Stimulated activated CD4-positive, alpha-beta T cell treated with anti-CD3 and anti-CD28 coated beads, Interleukin-4, amount 100 ng/mL, for 1 hour (primary cell): ENCODE measurements around the gene COL27A1.

Source experiments
- DNase-seq: peaks from one replicate; pipeline ENCODE4 v3.0.0-alpha.2; 2020

COL27A1 gene

GRCh38 chr9:114249424-114250234, 94.3 kb downstream of the COL27A1 start:
- DNase-seq: no peak

- DNase-seq: no peak
These were observed 94.9 kb downstream of the COL27A1 start for GRCh38 chr9:114250235-114250568.

GRCh38 chr9:114250648-114251047, 95.3 kb downstream of the COL27A1 start:
- no peak for DNase-seq

GRCh38 chr9:114252394-114252793, 97.1 kb downstream of the COL27A1 start:
- no peak for DNase-seq

GRCh38 chr9:114256827-114257328, 101.5 kb downstream of the COL27A1 start:
- DNase-seq: no peak

- DNase-seq: no peak
These were observed 102.9 kb downstream of the COL27A1 start for GRCh38 chr9:114258218-114258617.

DNA sequence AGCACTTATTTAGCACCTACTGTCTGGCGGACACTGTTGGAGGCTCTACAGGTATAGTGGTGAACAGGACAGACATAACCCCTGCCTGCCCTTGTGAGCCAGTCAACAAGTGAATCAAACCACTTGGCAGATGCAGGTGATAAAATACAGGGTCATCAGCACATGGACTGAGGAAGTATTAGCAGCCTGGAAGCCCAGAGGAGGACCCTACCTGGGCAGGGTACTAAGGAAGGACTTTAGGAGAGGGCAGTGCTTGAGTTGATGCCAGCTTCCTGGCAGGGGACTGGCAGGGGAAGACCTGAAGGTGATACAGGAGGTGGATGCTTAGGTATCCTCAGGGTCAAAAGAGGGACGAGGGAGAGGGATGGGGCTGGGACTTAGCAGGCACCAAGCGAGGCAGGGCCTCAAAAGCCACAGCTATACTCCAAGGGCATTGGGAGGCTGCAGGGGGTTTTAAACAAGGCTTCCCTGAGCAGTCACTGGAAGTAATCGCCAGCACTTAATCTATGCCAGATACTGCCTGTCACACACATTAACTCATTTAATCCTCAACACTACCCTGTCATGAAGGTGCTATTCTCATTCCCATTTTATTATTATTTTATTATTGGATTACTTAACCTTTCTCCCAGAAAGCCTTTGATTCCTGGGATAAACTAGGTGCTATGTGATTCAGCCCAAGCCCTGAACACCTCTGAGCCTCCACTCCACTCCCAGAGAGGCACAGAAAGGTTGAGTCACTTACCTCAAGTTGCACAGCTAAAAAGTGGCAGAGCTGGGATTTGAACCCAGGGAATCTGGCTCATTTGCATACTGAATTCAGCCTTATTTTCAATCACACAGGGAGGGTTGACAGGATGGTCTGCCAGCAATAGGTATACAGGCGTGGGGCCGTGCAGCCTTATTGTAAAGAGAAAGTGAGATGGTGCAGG, 103.8 kb downstream of the COL27A1 start:
- DNase-seq: no peak

- no peak for DNase-seq
These were observed 104.6 kb downstream of the COL27A1 start for GRCh38 chr9:114259798-114260523.

GRCh38 chr9:114261026-114261425, 105.7 kb downstream of the COL27A1 start:
- DNase-seq: no peak

DNA sequence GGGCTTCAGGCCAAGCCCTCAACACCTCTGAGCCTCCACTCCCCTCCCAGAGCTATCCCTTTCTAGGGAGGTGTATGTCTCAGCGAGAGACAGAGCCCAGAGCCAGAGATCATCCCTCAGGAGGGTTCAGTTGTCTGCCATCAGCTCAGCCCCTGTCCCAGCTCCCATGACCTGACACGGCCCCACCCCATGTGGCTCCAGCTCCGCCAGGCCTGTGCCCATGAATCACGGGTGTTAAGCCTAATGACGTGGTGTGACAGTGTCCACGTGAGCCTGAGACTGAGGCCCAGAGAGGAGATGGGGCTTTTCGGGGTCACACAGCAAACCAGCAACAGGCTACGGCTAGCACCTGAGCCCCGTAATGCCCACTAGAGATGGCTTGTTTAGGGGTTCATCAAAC, 106.7 kb downstream of the COL27A1 start:
- no peak for DNase-seq

DNA sequence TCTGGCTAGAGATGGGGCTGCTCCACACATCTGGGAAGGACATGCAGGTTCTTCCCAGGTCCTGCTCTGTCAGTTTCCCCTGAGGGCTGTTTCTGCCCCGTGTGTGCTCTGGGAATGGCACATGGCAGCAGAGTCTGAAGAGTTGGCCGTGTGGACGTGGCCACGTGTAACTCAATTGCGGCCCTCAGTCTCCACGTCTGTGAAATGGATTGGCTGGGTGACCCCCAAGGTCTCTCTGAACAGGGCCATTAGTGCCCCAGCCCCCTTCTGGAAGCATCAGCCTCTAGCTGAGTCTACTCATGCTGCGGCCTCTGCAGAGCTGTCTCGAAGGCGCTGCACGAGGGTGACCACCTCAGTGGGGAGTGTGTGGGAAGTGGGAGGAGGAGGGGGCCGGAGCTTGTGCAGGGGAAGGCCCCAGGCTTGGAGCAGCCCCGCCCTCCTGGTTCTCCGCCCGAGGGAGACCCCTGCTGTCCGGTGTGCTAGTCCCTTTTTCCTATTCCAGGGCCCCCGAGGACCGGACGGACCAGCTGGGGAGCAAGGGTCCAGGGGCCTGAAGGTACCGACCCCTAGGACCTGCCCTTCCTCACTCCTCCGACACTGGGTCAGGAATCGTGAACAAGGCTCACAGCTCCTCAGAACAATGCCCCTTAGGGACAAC, 108.6 kb downstream of the COL27A1 start:
- no peak for DNase-seq

- no peak for DNase-seq
These were observed 109.6 kb downstream of the COL27A1 start for GRCh38 chr9:114264806-114265550.

- no peak for DNase-seq
These were observed 111.6 kb downstream of the COL27A1 start for GRCh38 chr9:114266969-114267368.

DNA sequence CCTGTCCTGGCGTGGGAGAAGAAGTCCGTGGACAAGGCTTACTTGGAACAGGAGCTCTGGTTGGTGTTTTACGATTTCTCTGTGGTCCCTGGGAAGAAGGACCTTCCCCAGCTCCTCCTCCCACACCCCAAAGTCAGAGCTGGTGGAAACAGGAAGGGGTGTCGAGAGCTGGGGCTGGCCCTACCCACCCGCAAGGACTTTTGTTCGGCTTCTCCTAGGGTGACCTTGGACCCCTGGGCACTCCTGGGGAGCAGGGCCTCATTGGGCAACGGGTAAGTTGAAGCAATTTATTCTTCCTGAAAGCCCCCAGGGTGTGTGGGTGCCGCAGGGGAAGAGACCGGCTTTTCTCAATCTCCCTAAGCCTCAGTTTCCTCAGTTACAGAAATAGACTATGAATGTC, 113.7 kb downstream of the COL27A1 start:
- DNase-seq: no peak

DNA sequence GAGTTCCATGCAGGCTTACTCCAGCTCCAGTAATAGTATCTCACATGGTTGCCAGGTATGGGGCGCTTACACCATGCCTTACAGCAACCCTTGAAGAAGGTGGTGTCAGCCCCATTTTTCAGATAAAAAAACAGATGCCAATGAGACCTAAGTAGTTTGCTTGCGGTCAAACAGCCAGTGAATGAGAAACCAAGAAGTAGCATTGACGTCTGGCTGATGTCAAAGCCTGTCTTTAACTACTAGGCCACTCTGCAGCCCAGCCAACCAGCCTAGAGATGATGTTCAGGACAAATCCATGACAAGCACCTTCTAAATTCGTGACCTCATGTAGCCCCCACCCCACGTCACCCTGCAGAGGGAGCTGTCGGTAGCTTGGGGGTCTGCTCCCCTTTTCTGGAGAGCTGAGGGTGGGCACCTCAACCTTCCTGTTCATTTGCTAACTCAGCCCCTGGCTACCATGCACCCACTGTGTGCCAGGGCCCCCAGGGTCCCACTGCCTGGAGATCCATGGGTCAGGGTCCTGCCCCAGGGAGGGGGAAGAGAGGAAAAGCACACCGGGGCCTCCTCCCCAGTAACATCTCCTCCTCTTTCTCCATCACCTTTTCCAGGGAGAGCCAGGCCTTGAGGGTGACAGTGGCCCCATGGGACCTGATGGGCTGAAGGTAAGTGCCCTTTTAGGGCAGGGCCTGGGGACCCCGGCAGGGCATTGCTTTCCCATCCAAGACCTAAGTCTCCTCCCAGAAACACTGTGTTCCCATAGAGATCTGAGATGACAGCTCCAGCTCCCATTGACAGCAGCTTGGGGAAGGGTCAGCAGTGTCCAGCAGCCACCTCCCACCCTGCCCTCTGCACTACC, 115.0 kb downstream of the COL27A1 start:
- DNase-seq: no peak

DNA sequence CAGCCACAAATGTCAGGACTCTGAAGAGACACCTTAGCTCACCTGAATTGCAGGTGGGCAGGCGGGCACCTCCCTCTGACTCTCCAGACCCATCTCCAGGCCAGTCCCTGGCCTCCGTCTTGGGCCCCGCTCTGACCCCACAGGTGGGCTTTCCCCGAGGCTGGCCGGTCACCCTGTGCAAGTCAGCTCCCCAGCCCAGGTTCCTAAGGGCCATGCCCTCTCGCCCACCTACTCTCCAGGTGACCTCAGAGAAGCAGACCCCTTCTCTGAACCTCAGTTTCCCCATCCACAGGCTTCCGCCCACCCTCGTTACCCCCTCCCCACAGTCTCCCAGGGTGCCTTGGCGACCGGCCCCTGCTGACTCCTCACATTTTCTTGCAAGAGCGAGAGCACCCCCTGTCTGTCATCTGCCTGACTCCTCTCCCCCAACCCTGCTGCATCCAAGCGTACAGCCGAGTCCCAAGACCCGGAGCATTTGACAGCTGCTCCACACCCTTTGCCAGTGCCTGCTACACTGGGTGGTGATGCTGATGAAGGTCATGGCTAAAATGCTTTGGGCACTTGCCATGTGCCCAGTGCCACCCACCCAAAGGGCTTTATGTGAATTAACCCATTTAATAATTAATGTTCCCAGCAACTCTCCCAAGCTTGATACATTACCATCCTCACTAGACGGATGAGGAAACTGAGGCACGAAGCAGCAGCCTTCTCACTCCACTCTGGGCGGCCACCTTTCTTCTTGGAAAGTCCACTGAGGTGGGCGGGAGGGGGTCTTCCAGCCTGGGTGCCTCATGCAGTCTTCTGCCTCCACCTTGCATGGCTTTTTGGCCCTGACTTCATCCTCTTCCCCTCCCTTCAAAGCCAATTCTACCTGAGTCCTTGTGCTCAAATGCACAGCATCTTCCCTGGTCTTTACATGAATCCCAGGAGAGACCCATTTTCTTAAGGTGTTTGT, 116.5 kb downstream of the COL27A1 start:
- no peak for DNase-seq

DNA sequence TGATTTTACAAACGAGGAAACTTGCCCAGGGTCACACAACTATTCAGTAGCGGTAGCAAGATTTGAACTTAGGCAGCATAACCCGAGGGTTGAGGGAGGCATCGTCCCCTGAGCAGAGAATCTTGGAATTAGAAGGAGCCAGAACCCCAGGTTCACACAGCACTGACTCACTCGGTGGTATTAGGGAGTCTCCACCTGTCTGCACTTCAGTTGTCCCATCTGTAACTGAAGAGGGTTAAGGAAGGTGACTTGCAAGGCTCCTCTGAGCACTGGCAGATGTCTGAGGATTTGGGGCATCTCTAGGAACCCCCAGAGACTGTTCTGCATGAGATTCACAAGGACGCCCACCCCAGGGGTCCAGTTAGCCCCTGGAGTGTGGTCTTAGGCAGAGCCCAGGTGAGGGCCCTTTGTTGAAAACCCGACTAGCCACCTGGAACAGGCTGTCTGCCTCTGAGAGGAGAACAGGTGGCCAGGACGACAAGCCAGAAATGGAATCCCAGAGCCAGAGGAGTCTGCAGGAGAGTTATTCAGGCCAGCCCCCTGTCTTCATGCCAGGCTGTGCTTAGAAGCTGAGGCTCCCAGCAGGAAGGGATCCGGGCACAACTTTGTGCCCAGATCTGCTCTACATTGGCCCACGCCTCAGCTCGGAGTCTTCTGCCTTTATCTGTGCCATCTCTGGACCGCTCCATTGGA, 117.5 kb downstream of the COL27A1 start:
- no peak for DNase-seq

- DNase-seq: no peak
These were observed 118.1 kb downstream of the COL27A1 start for GRCh38 chr9:114273461-114273881.

- DNase-seq: no peak
These were observed 118.9 kb downstream of the COL27A1 start for GRCh38 chr9:114274217-114274616.
